H1 (cell line): ENCODE measurements around the gene IDH3A. TPM values are rescaled to one million over a fixed set of nuclear protein-coding genes. Genes with fewer than 3 reads are reported as not detected.

ENCODE experiments used
- CTCF ChIA-PET: fragments of 300-600 bp; sonication (Branson Sonifier 250); formaldehyde crosslinking; loops from one replicate; lab custom pipeline; 2021; ENCODE audit not compliant: partially characterized antibody; lab: Charles Lee
- POLR2A ChIA-PET: fragments of 300-600 bp; sonication (Branson Sonifier 250); formaldehyde crosslinking; loops from one replicate; lab custom pipeline; 2021; ENCODE audit warnings: inconsistent platforms; ENCODE audit not compliant: partially characterized antibody; lab: Charles Lee
- DNase-seq, 2 experiments: peaks; one replicate each; pipeline versions ENCODE4 v3.0.0 to v3.0.0-alpha.2; 2010 to 2022; ENCODE audit warnings: low spot score in 2 of 2, low read depth in 1 of 2, mixed read lengths in 1 of 2
- FAIRE-seq: peaks from 2 replicates; lab custom pipeline; 2011; peaks lifted over from hg19 to GRCh38; lab: Jason Lieb, UNC
- H2AFZ ChIP-seq: 2 replicates; pipeline ENCODE4 v1.8.1; 2012; ENCODE audit warnings: low read length, inconsistent platforms
- H2AK5ac ChIP-seq: 2 replicates; pipeline ENCODE4 v1.6.1; 2013; ENCODE audit warnings: low read depth, low read length
- H2BK120ac ChIP-seq: replicated peaks from 2 replicates; pipeline ENCODE3; 2013; ENCODE audit warnings: low read depth, low read length, inconsistent platforms
- H2BK12ac ChIP-seq: 2 replicates; pipeline ENCODE4 v1.6.1; 2013; ENCODE audit warnings: low read depth, low read length
- H2BK15ac ChIP-seq: 2 replicates; pipeline ENCODE4 v1.6.1; 2013; ENCODE audit warnings: low read length
- H2BK20ac ChIP-seq: 2 replicates; pipeline ENCODE4 v1.6.1; 2013; ENCODE audit warnings: low read length
- H2BK5ac ChIP-seq: 2 replicates; pipeline ENCODE4 v1.6.1; 2013; ENCODE audit warnings: low read depth, low read length
- H3K14ac ChIP-seq: 2 replicates; pipeline ENCODE4 v1.6.1; 2013; ENCODE audit warnings: inconsistent platforms; ENCODE audit not compliant: insufficient read length
- H3K18ac ChIP-seq: 2 replicates; pipeline ENCODE4 v1.6.1; 2013; ENCODE audit warnings: low read length; ENCODE audit errors: extremely low read depth
- H3K23ac ChIP-seq: 2 replicates; pipeline ENCODE4 v1.6.1; 2013; ENCODE audit warnings: inconsistent platforms; ENCODE audit not compliant: insufficient read length
- H3K23me2 ChIP-seq: 2 replicates; pipeline ENCODE4 v1.6.1; 2013; ENCODE audit warnings: low read depth, low read length
- H3K27ac ChIP-seq: 2 replicates; pipeline ENCODE4 v1.6.1; 2011; ENCODE audit warnings: low read depth, low read length, inconsistent platforms
- H3K27me3 ChIP-seq, 4 experiments: replicated peaks in 1 of 4; 1 replicate in 1 of 4; 2 replicates in 3 of 4; pipeline versions ENCODE4 v1.6.1 to v1.8.1; 2011 to 2013; ENCODE audit warnings: low read length in 3 of 4, mild to moderate bottlenecking in 3 of 4, inconsistent platforms in 2 of 4, mixed read lengths in 2 of 4, moderate library complexity in 1 of 4; ENCODE audit not compliant: control insufficient read depth in 3 of 4, insufficient read depth in 3 of 4; ENCODE audit errors: extremely low read depth in 1 of 4
- H3K36me3 ChIP-seq, 4 experiments: 2 replicates each; pipeline versions ENCODE4 v1.6.1 to v1.8.1; 2011 to 2013; ENCODE audit warnings: mild to moderate bottlenecking in 4 of 4, low read length in 3 of 4, moderate library complexity in 2 of 4, control low read depth in 1 of 4, inconsistent platforms in 1 of 4; ENCODE audit not compliant: insufficient read depth in 4 of 4, control insufficient read depth in 2 of 4
- H3K4ac ChIP-seq: replicated peaks from 2 replicates; pipeline ENCODE3; 2013; ENCODE audit warnings: low read length, low read depth, mixed read lengths, inconsistent platforms; ENCODE audit not compliant: insufficient read length
- H3K4me1 ChIP-seq, 4 experiments: replicated peaks in 1 of 4; 1 replicate in 1 of 4; 2 replicates in 3 of 4; pipeline versions ENCODE4 v1.6.1 to v1.8.1; 2011 to 2013; ENCODE audit warnings: low read length in 3 of 4, inconsistent platforms in 2 of 4, mixed read lengths in 1 of 4; ENCODE audit not compliant: insufficient read depth in 4 of 4, control insufficient read depth in 3 of 4
- H3K4me2 ChIP-seq, 2 experiments: 2 replicates each; pipeline versions ENCODE4 v1.6.1 to v1.8.1; 2011 to 2013; ENCODE audit warnings: low read depth in 2 of 2, low read length in 2 of 2, control low read depth in 1 of 2, inconsistent platforms in 1 of 2, mild to moderate bottlenecking in 1 of 2; ENCODE audit not compliant: insufficient read depth in 1 of 2
- H3K4me3 ChIP-seq, 4 experiments: fragments of 200-600, 300-600 bp in 1 of 4; sonication (generic), shearing (Covaris generic), sonication (Bioruptor Twin) in 1 of 4; 2 replicates each; pipeline versions ENCODE4 v1.5.1 to v1.8.1; 2011 to 2016; ENCODE audit warnings: low read length in 4 of 4, low read depth in 3 of 4, control low read depth in 2 of 4, inconsistent platforms in 2 of 4, mild to moderate bottlenecking in 2 of 4, mixed read lengths in 1 of 4, moderate library complexity in 1 of 4; ENCODE audit not compliant: insufficient read depth in 2 of 4; ENCODE audit errors: extremely low read depth in 1 of 4
- H3K56ac ChIP-seq: replicated peaks from 2 replicates; pipeline ENCODE3; 2013; ENCODE audit warnings: low read depth, mild to moderate bottlenecking, mixed read lengths, low read length, inconsistent platforms; ENCODE audit not compliant: insufficient read length
- H3K79me1 ChIP-seq: 2 replicates; pipeline ENCODE4 v1.6.1; 2013; ENCODE audit warnings: low read depth, low read length, control low read depth
- H3K79me2 ChIP-seq, 2 experiments: 2 replicates each; pipeline versions ENCODE4 v1.6.1 to v1.8.1; 2012 to 2013; ENCODE audit warnings: low read length in 2 of 2, mild to moderate bottlenecking in 2 of 2, inconsistent platforms in 1 of 2; ENCODE audit not compliant: insufficient read depth in 2 of 2, control insufficient read depth in 1 of 2
- H3K9ac ChIP-seq, 4 experiments: replicated peaks in 1 of 4; 1 replicate in 1 of 4; 2 replicates in 3 of 4; pipeline versions ENCODE4 v1.6.1 to v1.8.1; 2011 to 2013; ENCODE audit warnings: low read depth in 3 of 4, low read length in 3 of 4, control low read depth in 2 of 4, mild to moderate bottlenecking in 2 of 4, moderate library complexity in 2 of 4, inconsistent platforms in 1 of 4; ENCODE audit errors: extremely low read depth in 1 of 4
- H3K9me3 ChIP-seq, 2 experiments: 2 replicates each; pipeline versions ENCODE4 v1.6.1 to v1.8.1; 2012 to 2013; ENCODE audit warnings: mild to moderate bottlenecking in 2 of 2, moderate library complexity in 2 of 2, control low read depth in 1 of 2, inconsistent platforms in 1 of 2, low read depth in 1 of 2, low read length in 1 of 2, mixed read lengths in 1 of 2; ENCODE audit not compliant: insufficient read depth in 2 of 2
- H4K20me1 ChIP-seq, 2 experiments: replicated peaks in 1 of 2; 2 replicates each; pipeline versions ENCODE3 to v1.8.1; 2011 to 2013; ENCODE audit warnings: inconsistent platforms in 2 of 2, low read length in 2 of 2, mild to moderate bottlenecking in 1 of 2; ENCODE audit not compliant: insufficient read depth in 2 of 2, control insufficient read depth in 1 of 2
- H4K5ac ChIP-seq: 2 replicates; pipeline ENCODE4 v1.6.1; 2013; ENCODE audit warnings: low read length, low read depth, mixed read lengths, inconsistent platforms; ENCODE audit not compliant: insufficient read length
- H4K8ac ChIP-seq: 2 replicates; pipeline ENCODE4 v1.8.0; 2013; ENCODE audit warnings: mild to moderate bottlenecking, moderate library complexity, low read length, inconsistent platforms; ENCODE audit not compliant: insufficient read depth; ENCODE audit errors: extremely low read depth
- H4K91ac ChIP-seq: replicated peaks from 2 replicates; pipeline ENCODE3; 2013; ENCODE audit warnings: low read length, mixed read lengths, inconsistent platforms; ENCODE audit not compliant: insufficient read length
- CTBP2 ChIP-seq: IDR thresholded peaks from 2 replicates; pipeline ENCODE4 v1.7.0; 2011; ENCODE audit warnings: borderline replicate concordance, mild to moderate bottlenecking, moderate library complexity, mixed read lengths, low read length; ENCODE audit not compliant: insufficient read depth, insufficient read length
- E2F6 ChIP-seq: IDR thresholded peaks from 2 replicates; pipeline ENCODE4 v1.6.1; 2012; ENCODE audit warnings: inconsistent platforms
- EP300 ChIP-seq, 2 experiments: IDR thresholded peaks; 1 replicate in 1 of 2; 2 replicates in 1 of 2; pipeline ENCODE4 v1.6.1; 2011 to 2012; ENCODE audit warnings: low read depth in 2 of 2, low read length in 2 of 2, mild to moderate bottlenecking in 2 of 2, borderline replicate concordance in 1 of 2, inconsistent platforms in 1 of 2, moderate library complexity in 1 of 2
- EZH2 ChIP-seq: fragments of 200-600 bp; sonication (generic); IDR thresholded peaks from 2 replicates; pipeline ENCODE4 v1.7.1; 2012; ENCODE audit warnings: low read depth, mild to moderate bottlenecking, moderate library complexity, low read length, inconsistent platforms; ENCODE audit not compliant: severe bottlenecking
- GTF2F1 ChIP-seq: IDR thresholded peaks from 2 replicates; pipeline ENCODE4 v1.6.1; 2012; ENCODE audit warnings: low read depth, low read length, improper control_type of control experiment, borderline replicate concordance
- KDM1A ChIP-seq: fragments of 200-600, 300-600 bp; sonication (generic); IDR thresholded peaks from 2 replicates; pipeline ENCODE4 v1.7.1; 2016; ENCODE audit warnings: mild to moderate bottlenecking, low read length, borderline replicate concordance
- POU5F1 ChIP-seq: IDR thresholded peaks from 2 replicates; pipeline ENCODE4 v1.6.1; 2011; ENCODE audit warnings: low read depth, mild to moderate bottlenecking, low read length, moderate library complexity
- RXRA ChIP-seq: IDR thresholded peaks from 2 replicates; pipeline ENCODE4 v1.6.1; 2011; ENCODE audit warnings: low read depth, mild to moderate bottlenecking, low read length, moderate library complexity; ENCODE audit not compliant: insufficient read depth
- SAP30 ChIP-seq: fragments of 300-600 bp; sonication (generic); IDR thresholded peaks from 2 replicates; pipeline ENCODE4 v1.7.1; 2012; ENCODE audit warnings: low read length, moderate library complexity, mild to moderate bottlenecking, inconsistent platforms; ENCODE audit not compliant: insufficient read depth, insufficient replicate concordance
- SRF ChIP-seq: IDR thresholded peaks from 2 replicates; pipeline ENCODE4 v1.6.1; 2011; ENCODE audit warnings: mild to moderate bottlenecking, low read depth, low read length, moderate library complexity
- TBP ChIP-seq: IDR thresholded peaks from 2 replicates; pipeline ENCODE4 v1.6.1; 2011; ENCODE audit warnings: low read depth, low read length, improper control_type of control experiment
- WGBS, 2 experiments: shearing (Covaris generic) in 1 of 2; methylation state at CpG; one replicate each; pipeline versions ENCODE4 v1.1.6 to v1.1.7; 2013 to 2015; ENCODE audit warnings: low lambda C conversion rate in 2 of 2, mixed read lengths in 2 of 2, inconsistent platforms in 1 of 2, low coverage in 1 of 2, missing lambda C conversion rate in 1 of 2; ENCODE audit not compliant: insufficient replicate concordance in 2 of 2, insufficient coverage in 1 of 2, insufficient read length in 1 of 2; ENCODE audit errors: extremely low coverage in 1 of 2, missing lambda C conversion rate in 1 of 2; 5-methylcytosine and 5-hydroxymethylcytosine counted together
- polyA plus RNA-seq, 7 experiments: library from polyadenylated mRNA; depleted of rRNA in 3 of 7; stranded (reverse) in 5 of 7; unstranded in 2 of 7; fragments of >200 nt in 5 of 7; fragments of 200-250 nt in 2 of 7; gene quantifications; 1 replicate in 5 of 7; 2 replicates in 1 of 7; 4 replicates in 1 of 7; pipeline versions ENCODE4 v1.2.1 to v1.2.3, GENCODE V29; 2011 to 2013; ENCODE audit warnings: missing spikeins in 2 of 7, mixed read lengths in 2 of 7
- total RNA-seq: library from RNA; stranded (reverse); fragmentation: NEBNext Ultra II Directional; extraction: Animal tissue kit (Norgen Biotek cat#: 25700); gene quantifications from 2 replicates; pipeline ENCODE4 v1.2.1, GENCODE V29; 2021

Gene IDH3A
- total and polyA plus RNA-seq, 2 of the 8 experiments (the other 6 are each of a cell fraction or from before 2014, with no cell fraction given), result 23.4 to 36.8 TPM

- DNase-seq, result peak in 1 of 2 experiments; percentile 38
- Histone ChIP-seq H3K4me2 (no peak overlapping the region), H2BK20ac (no peak overlapping the region), H2BK15ac (no peak overlapping the region), H3K79me2 (no peaks in the 10 kb centered on the region), H3K4me3 (no peak overlapping the region), H4K5ac (no peak overlapping the region), H2AK5ac (no peak overlapping the region), H2BK5ac (no peak overlapping the region), H3K18ac (no peak overlapping the region), H3K56ac (no peak overlapping the region), H4K8ac (peak overlapping the region; percentile 19; the same call in 1 of the 2 replicates), H4K20me1 (no peaks in the 10 kb centered on the region), H3K23ac (no peak overlapping the region), H2AFZ (no peak overlapping the region), H3K27me3 (no peaks in the 10 kb centered on the region), H3K36me3 (no peaks in the 10 kb centered on the region), H3K14ac (no peak overlapping the region), H3K27ac (no peak overlapping the region), H3K79me1 (no peaks in the 10 kb centered on the region), H2BK120ac (no peak overlapping the region), H3K4ac (no peak overlapping the region), H3K9ac (no peak overlapping the region), H2BK12ac (no peak overlapping the region), H4K91ac (no peak overlapping the region), H3K9me3 (no peaks in the 10 kb centered on the region), H3K4me1 (no peaks in the 10 kb centered on the region), H3K23me2 (no peaks in the 10 kb centered on the region)
- 84% methylated on average over 14 of the region's 15 CpGs; no CpG with 5 or more reads in 1 of the 2 experiments for WGBS, 2 experiments
- CTCF ChIA-PET, result interaction anchor here (0.8 to 10.9 kb wide), 18 partner anchors 12 to 293 kb away, joined by 3 to 239 read pairs (median 9); partner anchors contain the start of genes ACSBG1 and CIB2
- FAIRE-seq, result no peak
- POLR2A ChIA-PET, result no interaction called here
- TF ChIP-seq POU5F1, result no peak
- TF ChIP-seq RXRA, result no peak
- no peak for TF ChIP-seq SRF
- TF ChIP-seq E2F6, result no peak
- no peak for TF ChIP-seq TBP
- no peak for TF ChIP-seq CTBP2
- TF ChIP-seq GTF2F1, result no peak
- no peak for TF ChIP-seq SAP30
- TF ChIP-seq EP300 (IDR thresholded peaks at IDR 0.05; ENCODE audit: borderline replicate concordance in 1 of 2, low read depth in 2 of 2, low read length in 2 of 2), result no peak
- TF ChIP-seq KDM1A, result no peak
- no peak for TF ChIP-seq EZH2
These were observed 44.8 kb downstream of the IDH3A start for GRCh38 chr15:78193731-78194567.
